GM12878 (cell line): ENCODE measurements around the gene TUT4. TPM values are rescaled to one million over a fixed set of nuclear protein-coding genes. Genes with fewer than 3 reads are reported as not detected.

Source experiments
- ATAC-seq: fragments of 200-7000 bp; cut with Tn5 transposase; 3 replicates; pipeline ENCODE4 v1.9.1; 2020; ENCODE audit warnings: mild to moderate bottlenecking, moderate library complexity
- BruUV-seq: library from RNA; stranded (reverse); fragments of 400-500 nt; replicated peaks from 2 replicates; lab custom pipeline; 2021; lab: Mats Ljungman, UMichigan
- CTCF ChIA-PET: fragments of 300-600 bp; sonication (Branson Sonifier 250); formaldehyde crosslinking; extraction: SDS; loops from one replicate; lab custom pipeline; 2021; ENCODE audit warnings: inconsistent platforms; lab: Yijun Ruan, JAX
- POLR2A ChIA-PET: fragments of 350-600 bp; formaldehyde crosslinking; extraction: SDS; loops from one replicate; lab custom pipeline; 2021; ENCODE audit warnings: inconsistent platforms; lab: Charles Lee
- RAD21 ChIA-PET: fragments of 300-600 bp; sonication (Branson Sonifier 250); formaldehyde crosslinking; loops from one replicate; lab custom pipeline; 2023; ENCODE audit warnings: antibody characterized with exemption; ENCODE audit not compliant: unreplicated experiment; lab: Charles Lee
- SMC1A ChIA-PET: fragments of 300-600 bp; sonication (Branson Sonifier 250); formaldehyde crosslinking; loops from one replicate; lab custom pipeline; 2023; ENCODE audit not compliant: unreplicated experiment, uncharacterized antibody; lab: Charles Lee
- DNase-seq: peaks from one replicate; pipeline ENCODE4 v3.0.0-alpha.2; 2011; ENCODE audit warnings: low read depth, low spot score
- FAIRE-seq: peaks from 3 replicates; lab custom pipeline; 2011; peaks lifted over from hg19 to GRCh38; lab: Jason Lieb, UNC
- H2AFZ ChIP-seq: 2 replicates; pipeline ENCODE4 v1.6.0; 2011; ENCODE audit warnings: low read depth, low read length, control low read depth; ENCODE audit not compliant: control insufficient read depth
- H3K27ac ChIP-seq: 2 replicates; pipeline ENCODE4 v1.5.1; 2011; ENCODE audit warnings: control low read depth; ENCODE audit not compliant: control insufficient read depth, insufficient read depth
- H3K27me3 ChIP-seq, 2 experiments: replicated peaks in 1 of 2; 2 replicates each; pipeline versions ENCODE4 v1.6.0 to v1.6.1; 2011; ENCODE audit warnings: low read length in 1 of 2; ENCODE audit not compliant: control insufficient read depth in 2 of 2, insufficient read depth in 2 of 2
- H3K36me3 ChIP-seq, 2 experiments: 2 replicates each; pipeline ENCODE4 v1.5.1; 2011; ENCODE audit warnings: low read length in 1 of 2; ENCODE audit not compliant: control insufficient read depth in 2 of 2, insufficient read depth in 2 of 2
- H3K4me1 ChIP-seq: 2 replicates; pipeline ENCODE4 v1.6.1; 2011; ENCODE audit warnings: mild to moderate bottlenecking, low read length, moderate library complexity, mixed read lengths; ENCODE audit not compliant: control insufficient read depth, insufficient read depth
- H3K4me2 ChIP-seq: 2 replicates; pipeline ENCODE4 v1.6.0; 2011; ENCODE audit warnings: control low read depth; ENCODE audit not compliant: control insufficient read depth, insufficient read depth
- H3K4me3 ChIP-seq: fragments of 200-600 bp; sonication (generic); 2 replicates; pipeline ENCODE4 v1.5.1; 2016
- H3K79me2 ChIP-seq: 2 replicates; pipeline ENCODE4 v1.6.0; 2011; ENCODE audit warnings: low read length; ENCODE audit not compliant: control insufficient read depth, insufficient read depth
- H3K9ac ChIP-seq: 2 replicates; pipeline ENCODE4 v1.8.0; 2011; ENCODE audit warnings: low read length, control low read depth, mixed read lengths; ENCODE audit not compliant: control insufficient read depth, insufficient read depth
- H3K9me3 ChIP-seq: replicated peaks from 3 replicates; pipeline ENCODE4 v1.5.1; 2011; ENCODE audit warnings: mild to moderate bottlenecking, low read length; ENCODE audit not compliant: control insufficient read depth, insufficient read depth
- H4K20me1 ChIP-seq: 2 replicates; pipeline ENCODE4 v1.6.0; 2011; ENCODE audit not compliant: control insufficient read depth, insufficient read depth
- BMI1 ChIP-seq: fragments of 450-650 bp; IDR thresholded peaks from 2 replicates; pipeline ENCODE4 v1.6.1; 2016; ENCODE audit warnings: mild to moderate bottlenecking, moderate library complexity, borderline replicate concordance
- EP300 ChIP-seq, 2 experiments: fragments of 150-350 bp in 1 of 2; IDR thresholded peaks; 2 replicates each; pipeline ENCODE4 v1.6.1; 2011 to 2012; ENCODE audit warnings: low read depth in 2 of 2, low read length in 2 of 2, borderline replicate concordance in 1 of 2, improper control_type of control experiment in 1 of 2, inconsistent platforms in 1 of 2; ENCODE audit not compliant: control insufficient read depth in 1 of 2
- GABPA ChIP-seq: IDR thresholded peaks from 2 replicates; pipeline ENCODE4 v1.6.1; 2014; ENCODE audit warnings: antibody characterized with exemption, low read depth, mild to moderate bottlenecking, inconsistent platforms
- LARP7 ChIP-seq: fragments of 450-650 bp; IDR thresholded peaks from 2 replicates; pipeline ENCODE4 v1.6.1; 2017; ENCODE audit warnings: mild to moderate bottlenecking
- MTA3 ChIP-seq: IDR thresholded peaks from 2 replicates; pipeline ENCODE4 v1.6.1; 2012; ENCODE audit warnings: low read length, inconsistent platforms, borderline replicate concordance
- MXI1 ChIP-seq: fragments of 150-350 bp; IDR thresholded peaks from 2 replicates; pipeline ENCODE4 v1.6.1; 2011; ENCODE audit warnings: low read depth, mild to moderate bottlenecking, inconsistent platforms, low read length, improper control_type of control experiment
- SREBF2 ChIP-seq: IDR thresholded peaks from 2 replicates; pipeline ENCODE4 v1.6.1; 2012; ENCODE audit warnings: mild to moderate bottlenecking, low read length
- SRF ChIP-seq, 2 experiments: IDR thresholded peaks; 2 replicates each; pipeline ENCODE4 v1.6.1; 2011; ENCODE audit warnings: low read depth in 2 of 2, low read length in 2 of 2, mild to moderate bottlenecking in 1 of 2, moderate library complexity in 1 of 2
- TBL1XR1 ChIP-seq: IDR thresholded peaks from 2 replicates; pipeline ENCODE4 v1.6.1; 2012; ENCODE audit warnings: low read depth, low read length, improper control_type of control experiment
- ZZZ3 ChIP-seq: IDR thresholded peaks from 2 replicates; pipeline ENCODE4 v1.6.1; 2011; ENCODE audit warnings: low read depth; ENCODE audit not compliant: control insufficient read depth, insufficient read length
- WGBS: methylation state at CpG from one replicate; pipeline ENCODE4 v1.1.6; 2016; ENCODE audit warnings: low lambda C conversion rate; ENCODE audit not compliant: insufficient replicate concordance, insufficient coverage; ENCODE audit errors: missing lambda C conversion rate; 5-methylcytosine and 5-hydroxymethylcytosine counted together
- in situ Hi-C: fragments of 300-500 bp; cut with MboI; formaldehyde crosslinking; loops from 9 replicates; pipeline ENCODE4 v1.14.3; 2018; ENCODE audit warnings: mixed read lengths
- intact Hi-C: fragments of 100-400 bp; cut with micrococcal nuclease; formaldehyde crosslinking; loops from one replicate; pipeline ENCODE4 v1.14.2; 2022; ENCODE audit not compliant: unreplicated experiment
- polyA plus RNA-seq, 11 experiments: library from polyadenylated mRNA; depleted of rRNA in 4 of 11; unstranded in 6 of 11; stranded (reverse) in 5 of 11; fragments of >200 nt; fragmentation: Nextera tagmentation in 4 of 11; fragmentation: Illumina TruSeq in 1 of 11; extraction: Ambion mirVana in 4 of 11; extraction: Trizol in 1 of 11; gene quantifications; 1 replicate in 1 of 11; 2 replicates in 10 of 11; pipeline versions ENCODE4 v1.2.1 to v1.2.3, GENCODE V29; 2011 to 2016; ENCODE audit warnings: inconsistent platforms in 2 of 11, missing spikeins in 2 of 11, low read depth in 1 of 11
- total RNA-seq, 4 experiments: library from RNA; depleted of rRNA in 3 of 4; stranded (reverse); fragments of >200 nt in 3 of 4; fragmentation: Illumina TruSeq in 1 of 4; extraction: Trizol in 1 of 4; gene quantifications; 2 replicates each; pipeline versions ENCODE4 v1.2.1 to v1.2.3, GENCODE V29; 2013 to 2021
- TF ChIP-seq, protein P1 (sequence below): fragments of 450-650 bp; IDR thresholded peaks from 2 replicates; pipeline ENCODE4 v1.6.1; 2016; ENCODE audit warnings: mild to moderate bottlenecking
- TF ChIP-seq, protein P2 (sequence below): IDR thresholded peaks from 2 replicates; pipeline ENCODE4 v1.6.1; 2011; ENCODE audit warnings: borderline replicate concordance, low read depth, mild to moderate bottlenecking, moderate library complexity, low read length; ENCODE audit not compliant: insufficient read depth, poor library complexity, severe bottlenecking
- TF ChIP-seq, protein P3 (sequence below): IDR thresholded peaks from 2 replicates; pipeline ENCODE4 v1.6.1; 2011; ENCODE audit warnings: low read depth, low read length, improper control_type of control experiment, borderline replicate concordance
- TF ChIP-seq, protein P4 (sequence below): fragments of 450-650 bp; IDR thresholded peaks from 2 replicates; pipeline ENCODE4 v1.6.1; 2014; ENCODE audit warnings: mild to moderate bottlenecking

Gene TUT4
- total and polyA plus RNA-seq, 10 of the 15 experiments (the other 5 are each of a cell fraction or from before 2014, with no cell fraction given): 9.4 to 40.7 (median 27.6) TPM

DNA sequence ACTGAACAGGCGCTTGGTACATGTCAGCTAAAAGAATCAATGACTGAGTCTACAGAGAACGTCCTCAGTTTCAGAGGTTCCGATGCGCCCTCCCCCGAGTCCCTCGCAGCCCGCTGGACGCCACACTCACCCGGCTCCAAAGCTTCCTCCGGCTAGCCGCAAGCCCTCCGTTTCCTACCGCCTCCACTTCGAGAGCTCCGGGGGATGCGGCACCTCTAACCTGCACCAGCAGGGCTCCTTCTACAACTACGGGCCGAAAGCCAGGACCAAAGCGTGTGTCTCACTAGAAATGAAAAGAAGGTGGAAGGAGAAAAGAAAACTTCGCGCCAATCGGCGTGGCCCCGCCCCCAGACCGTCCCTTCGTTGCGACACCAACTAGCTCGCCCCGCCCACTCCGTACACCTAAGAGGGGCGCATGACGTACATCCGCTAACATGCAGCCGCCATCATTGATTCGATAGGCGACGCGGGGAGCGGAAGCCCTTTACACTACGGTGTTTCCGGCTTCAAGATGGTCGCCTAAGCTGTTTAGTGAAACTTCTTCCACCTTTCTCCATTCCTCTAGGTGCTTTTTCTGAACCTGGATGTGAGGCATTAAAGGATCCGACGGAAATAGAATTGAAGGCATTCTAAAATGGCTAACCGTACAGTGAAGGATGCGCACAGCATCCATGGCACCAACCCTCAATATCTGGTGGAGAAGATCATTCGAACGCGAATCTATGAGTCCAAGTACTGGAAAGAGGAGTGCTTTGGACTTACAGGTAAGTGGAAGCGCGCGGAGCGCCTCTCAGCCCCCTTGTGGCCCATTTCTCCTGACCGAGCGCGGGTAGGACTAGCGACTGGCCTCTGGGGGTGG lies 148.5 kb downstream of the TUT4 start, which contains the start of the genes ORC1 and PRPF38A:
ORC1 (minus strand) TSS at position 308 of the 859 bp plus-strand sequence. CDS start 2,200 bp downstream, outside the sequence.
PRPF38A (plus strand) TSS at position 487 of the 859 bp plus-strand sequence; CDS start at position 635, 148 bp downstream.
- peak within 1 kb of the TSS; percentile 89 for H3K4me2 ChIP-seq
- peak within 1 kb of the TSS; percentile 98 for H3K4me3 ChIP-seq
- in situ Hi-C loops (loop anchor here (5.0 kb wide), 1 partner anchor 283 kb away; no protein-coding TSS in a partner anchor), intact Hi-C loops (loop anchor here (5.0 kb wide), 1 partner anchor 283 kb away; no protein-coding TSS in a partner anchor)
- FAIRE-seq: no peak
- DNase-seq: peak; percentile 83
- H3K79me2 ChIP-seq: peaks cover 51% of the 10 kb centered on the region
- peak; percentile 91 for ATAC-seq
- ChIA-PET POLR2A (interaction anchor here (0.5 to 1.7 kb wide), 9 partner anchors 11 to 349 kb away, joined by 3 to 7 read pairs (median 3); partner anchors contain the start of genes BTF3L4 and ZYG11B), RAD21 (interaction anchor here (0.9 to 2.7 kb wide), 11 partner anchors 39 to 525 kb away, joined by 3 to 16 read pairs (median 5); partner anchors contain the start of gene CC2D1B), SMC1A (interaction anchor here (0.6 to 4.1 kb wide), 14 partner anchors 11 to 1547 kb away, joined by 3 to 24 read pairs (median 4); partner anchors contain the start of genes CC2D1B and ZYG11B), CTCF (interaction anchor here (1.0 to 4.8 kb wide), 10 partner anchors 11 to 438 kb away, joined by 3 to 31 read pairs (median 6); no protein-coding TSS in a partner anchor)
- WGBS: 1% methylated on average over 57 of the region's 57 CpGs
- H2AFZ ChIP-seq: peak within 1 kb of the TSS; percentile 98
- peaks cover 6 to 27% of the 10 kb centered on the region in 2 experiments for H3K36me3 ChIP-seq
- no peaks in the 10 kb centered on the region for H3K27me3 ChIP-seq
- no peaks in the 10 kb centered on the region for H4K20me1 ChIP-seq
- no peaks in the 10 kb centered on the region for H3K4me1 ChIP-seq
- no peaks in the 10 kb centered on the region for H3K9me3 ChIP-seq
- H3K27ac ChIP-seq: peak within 1 kb of the TSS; percentile 98
- BruUV-seq: TSS peak; percentile 84
- peak within 1 kb of the TSS; percentile 99 for H3K9ac ChIP-seq
- TF ChIP-seq SREBF2 (no peak), SRF (IDR thresholded peaks at IDR 0.05; ENCODE audit: low read depth in 2 of 2, low read length in 2 of 2) (peak; percentile 54 to 60; a peak in 1 of 4 replicates), LARP7 (0 out of 2 replicates have a peak, but pooled peaks have one; percentile 10), MXI1 (peak; percentile 91), GABPA (peak; percentile 92), TBL1XR1 (no peak; the same call in 1 of the 2 replicates), EP300 (IDR thresholded peaks at IDR 0.05; ENCODE audit: borderline replicate concordance in 1 of 2, control insufficient read depth in 1 of 2, low read depth in 2 of 2, low read length in 2 of 2) (no peak), ZZZ3 (no peak), MTA3 (no peak), BMI1 (no peak)
- TF ChIP-seq, protein P1, sequence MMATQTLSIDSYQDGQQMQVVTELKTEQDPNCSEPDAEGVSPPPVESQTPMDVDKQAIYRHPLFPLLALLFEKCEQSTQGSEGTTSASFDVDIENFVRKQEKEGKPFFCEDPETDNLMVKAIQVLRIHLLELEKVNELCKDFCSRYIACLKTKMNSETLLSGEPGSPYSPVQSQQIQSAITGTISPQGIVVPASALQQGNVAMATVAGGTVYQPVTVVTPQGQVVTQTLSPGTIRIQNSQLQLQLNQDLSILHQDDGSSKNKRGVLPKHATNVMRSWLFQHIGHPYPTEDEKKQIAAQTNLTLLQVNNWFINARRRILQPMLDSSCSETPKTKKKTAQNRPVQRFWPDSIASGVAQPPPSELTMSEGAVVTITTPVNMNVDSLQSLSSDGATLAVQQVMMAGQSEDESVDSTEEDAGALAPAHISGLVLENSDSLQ: no peak
- TF ChIP-seq, protein P2, sequence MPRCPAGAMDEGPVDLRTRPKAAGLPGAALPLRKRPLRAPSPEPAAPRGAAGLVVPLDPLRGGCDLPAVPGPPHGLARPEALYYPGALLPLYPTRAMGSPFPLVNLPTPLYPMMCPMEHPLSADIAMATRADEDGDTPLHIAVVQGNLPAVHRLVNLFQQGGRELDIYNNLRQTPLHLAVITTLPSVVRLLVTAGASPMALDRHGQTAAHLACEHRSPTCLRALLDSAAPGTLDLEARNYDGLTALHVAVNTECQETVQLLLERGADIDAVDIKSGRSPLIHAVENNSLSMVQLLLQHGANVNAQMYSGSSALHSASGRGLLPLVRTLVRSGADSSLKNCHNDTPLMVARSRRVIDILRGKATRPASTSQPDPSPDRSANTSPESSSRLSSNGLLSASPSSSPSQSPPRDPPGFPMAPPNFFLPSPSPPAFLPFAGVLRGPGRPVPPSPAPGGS: no peak
- TF ChIP-seq, protein P3, sequence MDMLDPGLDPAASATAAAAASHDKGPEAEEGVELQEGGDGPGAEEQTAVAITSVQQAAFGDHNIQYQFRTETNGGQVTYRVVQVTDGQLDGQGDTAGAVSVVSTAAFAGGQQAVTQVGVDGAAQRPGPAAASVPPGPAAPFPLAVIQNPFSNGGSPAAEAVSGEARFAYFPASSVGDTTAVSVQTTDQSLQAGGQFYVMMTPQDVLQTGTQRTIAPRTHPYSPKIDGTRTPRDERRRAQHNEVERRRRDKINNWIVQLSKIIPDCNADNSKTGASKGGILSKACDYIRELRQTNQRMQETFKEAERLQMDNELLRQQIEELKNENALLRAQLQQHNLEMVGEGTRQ: no peak
- TF ChIP-seq, protein P4, sequence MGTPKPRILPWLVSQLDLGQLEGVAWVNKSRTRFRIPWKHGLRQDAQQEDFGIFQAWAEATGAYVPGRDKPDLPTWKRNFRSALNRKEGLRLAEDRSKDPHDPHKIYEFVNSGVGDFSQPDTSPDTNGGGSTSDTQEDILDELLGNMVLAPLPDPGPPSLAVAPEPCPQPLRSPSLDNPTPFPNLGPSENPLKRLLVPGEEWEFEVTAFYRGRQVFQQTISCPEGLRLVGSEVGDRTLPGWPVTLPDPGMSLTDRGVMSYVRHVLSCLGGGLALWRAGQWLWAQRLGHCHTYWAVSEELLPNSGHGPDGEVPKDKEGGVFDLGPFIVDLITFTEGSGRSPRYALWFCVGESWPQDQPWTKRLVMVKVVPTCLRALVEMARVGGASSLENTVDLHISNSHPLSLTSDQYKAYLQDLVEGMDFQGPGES: no peak
